T-helper 1 cell treated with Interleukin-12 subunit alpha and Interleukin-12 subunit beta and Interleukin-4 antibody, amounts not matched to agents 30 ng/mL and 1 ng/mL, for 36 hours (primary cell): ENCODE results near the gene PSAP. TPM values are rescaled to one million over a fixed set of nuclear protein-coding genes. Genes with fewer than 3 reads are reported as not detected.

Source experiments
- intact Hi-C: fragments of 100-400 bp; cut with micrococcal nuclease; formaldehyde crosslinking; loops from one replicate; pipeline ENCODE4 v1.15.1; 2024
- total RNA-seq: library from RNA; stranded (reverse); gene quantifications from 2 replicates; pipeline ENCODE4 v1.2.3, GENCODE V29; 2022

PSAP gene
- total RNA-seq, 1 donor from 2014 or later = 188 TPM

DNA sequence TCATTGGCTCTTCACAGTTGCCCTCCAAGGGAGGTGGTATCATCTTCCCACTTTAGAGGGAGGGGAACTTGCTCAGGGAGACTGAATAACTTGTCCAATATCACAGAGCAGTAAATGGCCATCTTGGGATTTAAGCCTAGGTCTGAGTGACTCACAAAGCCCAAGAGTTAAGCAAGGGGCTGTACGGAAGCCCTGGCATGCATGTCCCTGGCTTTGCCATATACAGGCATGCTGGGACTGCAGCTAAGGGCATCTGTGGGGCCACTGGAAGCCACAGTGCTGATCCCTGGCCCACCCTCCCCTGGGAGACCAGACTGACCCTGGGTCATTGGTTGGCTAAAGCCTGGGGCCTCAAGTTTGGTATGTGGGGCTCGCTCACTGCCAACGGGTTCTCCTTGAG, 80.8 kb downstream of the PSAP start:
- intact Hi-C loops = loop anchor here (5.0 kb wide), 1 partner anchor 317 kb away; the partner anchor contains the start of gene SPOCK2

DNA sequence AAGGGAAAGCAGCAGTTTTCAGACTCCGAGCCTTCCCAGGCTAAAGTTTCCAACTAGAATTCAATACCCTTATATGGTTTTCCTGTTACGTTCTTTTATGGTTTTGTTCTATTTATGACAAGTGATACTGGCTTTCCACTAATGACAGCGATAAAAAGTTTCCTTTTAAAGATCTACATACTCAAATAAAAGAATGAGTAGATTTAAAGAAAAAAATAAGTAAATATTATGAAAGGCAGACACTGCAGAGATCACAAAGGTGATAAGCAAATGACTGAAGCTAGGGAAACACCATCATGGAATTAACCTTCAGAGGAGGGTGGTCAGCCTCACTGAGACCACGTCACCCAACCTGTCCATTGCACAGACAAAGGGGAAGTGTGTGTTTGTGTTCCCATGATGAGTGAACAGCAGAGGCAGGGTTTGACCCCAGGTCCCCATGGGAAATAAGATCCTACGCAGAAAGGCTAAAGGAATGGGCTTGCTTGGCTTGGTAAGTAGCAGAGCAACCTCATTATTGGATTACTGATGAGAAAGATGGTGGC, 81.7 kb downstream of the PSAP start:
- intact Hi-C loops = loop anchor here (1.0 to 5.0 kb wide), 7 partner anchors 12 to 450 kb away; partner anchors contain the start of genes ANAPC16, ASCC1, PSAP and SLC29A3

DNA sequence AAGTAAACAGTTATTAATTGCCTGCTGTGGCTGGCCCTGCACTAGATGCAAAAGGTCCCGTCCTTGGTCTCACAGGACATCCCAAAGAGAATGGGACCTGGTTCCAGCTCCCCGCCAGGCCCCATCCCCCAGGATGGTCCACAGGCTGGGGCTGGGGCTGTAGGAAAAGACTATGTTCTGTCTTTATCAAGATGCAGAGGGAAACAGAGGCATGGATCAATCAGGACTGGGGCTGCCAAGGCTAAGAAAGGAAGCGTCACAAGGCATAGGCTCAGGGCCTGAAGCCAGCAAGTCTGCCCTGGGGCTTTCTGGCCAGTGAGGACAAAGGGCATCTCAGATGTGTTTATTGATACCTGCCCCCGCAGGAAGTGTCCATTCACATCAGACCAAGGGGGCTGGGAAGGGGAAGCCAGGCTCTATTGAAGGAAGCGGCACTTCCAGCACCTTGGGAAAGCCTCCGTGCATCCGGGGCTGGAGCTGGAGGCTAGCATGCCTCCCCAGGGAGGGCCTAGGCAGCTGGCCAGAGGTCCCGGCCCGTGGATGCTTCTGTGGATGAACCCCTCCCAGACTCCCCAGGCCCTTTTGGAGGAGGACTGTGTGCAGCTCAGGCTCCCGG, 83.5 kb downstream of the PSAP start:
- intact Hi-C loops = loop anchor here (2.0 to 5.0 kb wide), 2 partner anchors 55 to 450 kb away; partner anchors contain the start of genes ANAPC16 and ASCC1

DNA sequence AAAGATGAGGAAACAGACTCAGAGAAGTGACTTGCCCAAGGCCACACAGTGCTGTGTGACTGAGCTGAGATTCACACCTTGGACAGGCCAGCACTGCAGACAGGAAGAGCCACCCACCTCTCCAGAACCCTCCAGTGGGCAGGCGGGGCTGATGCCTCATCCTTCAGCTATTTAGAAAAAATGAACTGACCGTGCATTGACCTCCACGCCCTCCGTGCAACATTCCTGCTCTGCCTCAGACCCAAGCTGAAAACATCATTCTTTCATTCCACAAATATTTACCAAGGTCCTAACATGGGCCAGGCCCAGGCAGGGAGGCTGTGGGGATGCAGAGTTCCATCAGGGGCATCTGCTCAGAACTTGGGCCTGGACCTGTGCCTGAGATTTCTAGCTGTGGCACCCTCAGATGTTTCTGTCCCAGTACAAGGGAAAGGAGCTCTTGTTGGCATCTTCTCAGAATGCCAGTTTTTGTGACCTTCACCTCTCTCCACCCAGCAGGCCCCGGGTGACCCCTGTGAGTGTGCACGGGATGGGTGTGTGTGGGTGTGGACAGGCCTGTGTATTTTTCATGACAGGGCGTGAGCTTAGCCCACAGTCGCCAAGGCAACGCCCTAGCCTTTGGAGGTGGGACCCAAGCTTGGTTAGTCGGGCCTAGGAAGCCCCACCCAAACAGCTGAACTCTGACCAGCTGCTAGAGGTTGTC, 84.2 kb downstream of the PSAP start:
- intact Hi-C loops = loop anchor here (5.0 kb wide), 1 partner anchor 450 kb away; the partner anchor contains the start of genes ANAPC16 and ASCC1

Other genes starting within 250 kb of the PSAP start
- 0.29 and 0.42 TPM in 2 replicates for gene C10orf105, start 131.5 kb downstream of the PSAP start, total RNA-seq
- gene VSIR, start 77.7 kb downstream of the PSAP start, total RNA-seq = 117 and 118 TPM in 2 replicates
- not detected in 2 replicates for gene CHST3, start 113.1 kb upstream of the PSAP start, total RNA-seq
- 341 and 344 TPM in 2 replicates for gene SPOCK2, start 237.3 kb upstream of the PSAP start, total RNA-seq